GM12891 (cell line): ENCODE data around the gene ARHGAP24.
"Not testable (repeated sequence)": the region's sequence is repeated elsewhere in the genome, so short reads cannot be mapped to it uniquely, and the experiment has no call there.

Experiments
- DNase-seq: peaks from one replicate; pipeline ENCODE4 v3.0.0; 2011; ENCODE audit warnings: low spot score; ENCODE audit not compliant: insufficient read length
- FAIRE-seq: peaks from 2 replicates; lab custom pipeline; 2011; peaks lifted over from hg19 to GRCh38; lab: Jason Lieb, UNC
- PAX5 ChIP-seq: IDR thresholded peaks from 2 replicates; pipeline ENCODE4 v1.6.1; 2011; ENCODE audit warnings: low read length, moderate library complexity, mild to moderate bottlenecking; ENCODE audit not compliant: insufficient read depth, severe bottlenecking
- POLR2A ChIP-seq: IDR thresholded peaks from 2 replicates; pipeline ENCODE4 v1.6.1; 2011; ENCODE audit warnings: low read depth, low read length, control low read depth
- POLR2AphosphoS5 ChIP-seq: IDR thresholded peaks from 2 replicates; pipeline ENCODE4 v1.6.1; 2011; ENCODE audit warnings: low read depth, low read length, control low read depth
- POU2F2 ChIP-seq: IDR thresholded peaks from 2 replicates; pipeline ENCODE4 v1.6.1; 2011; ENCODE audit warnings: low read depth, mild to moderate bottlenecking, control low read depth, low read length, moderate library complexity
- SPI1 ChIP-seq: IDR thresholded peaks from 2 replicates; pipeline ENCODE4 v1.6.1; 2011; ENCODE audit warnings: low read depth, low read length, control low read depth
- TAF1 ChIP-seq: IDR thresholded peaks from 2 replicates; pipeline ENCODE4 v1.6.1; 2011; ENCODE audit warnings: low read depth, low read length, control low read depth

Gene ARHGAP24

GRCh38 chr4:86019906-86020305 is 545.0 kb downstream of the ARHGAP24 start:
- TF ChIP-seq SPI1 (no peak), PAX5 (no peak), TAF1 (no peak), POU2F2 (no peak), POLR2AphosphoS5 (no peak), POLR2A (no peak)

DNA sequence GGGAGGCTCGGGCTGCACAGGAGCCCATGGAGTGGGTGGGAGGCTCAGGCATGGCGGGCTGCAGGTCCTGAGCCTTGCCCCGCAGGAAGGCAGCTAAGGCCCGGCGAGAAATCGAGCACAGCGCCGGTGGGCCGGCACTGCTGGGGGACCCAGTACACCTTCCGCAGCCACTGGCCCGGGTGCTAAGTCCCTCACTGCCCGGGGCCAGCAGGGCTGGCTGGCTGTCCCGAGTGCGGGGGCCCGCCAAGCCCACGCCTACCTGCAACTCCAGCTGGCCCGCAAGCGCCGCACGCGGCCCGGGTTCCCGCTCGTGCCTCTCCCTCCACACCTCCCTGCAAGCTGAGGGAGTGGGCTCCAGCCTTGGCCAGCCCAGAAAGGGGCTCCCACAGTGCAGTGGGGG is 546.7 kb downstream of the ARHGAP24 start:
- not testable (repeated sequence) for FAIRE-seq, DNase-seq

More at GRCh38 chr4:86019906-86020305, 545.0 kb downstream of the ARHGAP24 start:
- DNase-seq: no peak
- FAIRE-seq: no peak

DNA sequence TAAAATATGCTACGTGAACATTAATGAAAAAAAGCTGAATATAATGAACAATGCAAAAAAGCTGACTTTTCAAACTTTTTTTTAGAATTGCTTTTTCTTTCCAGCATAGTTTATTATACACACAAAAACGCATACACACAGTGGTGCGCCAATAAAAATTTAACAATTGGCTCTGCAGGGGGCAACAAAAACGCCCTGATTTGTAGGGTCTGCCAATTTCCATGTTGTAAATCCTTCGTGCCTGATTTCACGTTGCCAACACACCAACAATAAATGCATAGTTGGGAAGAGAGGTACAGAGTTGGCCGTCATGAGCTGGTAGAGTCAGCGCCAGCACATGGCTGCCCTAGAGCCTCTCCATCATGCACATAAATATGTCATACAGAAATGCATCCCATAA is 551.8 kb downstream of the ARHGAP24 start:
- TF ChIP-seq POLR2A: no peak
- no peak for TF ChIP-seq TAF1
- no peak for TF ChIP-seq SPI1
- no peak for TF ChIP-seq POU2F2
- TF ChIP-seq POLR2AphosphoS5: no peak
- no peak for TF ChIP-seq PAX5
- DNase-seq (no peak), FAIRE-seq (no peak)

DNA sequence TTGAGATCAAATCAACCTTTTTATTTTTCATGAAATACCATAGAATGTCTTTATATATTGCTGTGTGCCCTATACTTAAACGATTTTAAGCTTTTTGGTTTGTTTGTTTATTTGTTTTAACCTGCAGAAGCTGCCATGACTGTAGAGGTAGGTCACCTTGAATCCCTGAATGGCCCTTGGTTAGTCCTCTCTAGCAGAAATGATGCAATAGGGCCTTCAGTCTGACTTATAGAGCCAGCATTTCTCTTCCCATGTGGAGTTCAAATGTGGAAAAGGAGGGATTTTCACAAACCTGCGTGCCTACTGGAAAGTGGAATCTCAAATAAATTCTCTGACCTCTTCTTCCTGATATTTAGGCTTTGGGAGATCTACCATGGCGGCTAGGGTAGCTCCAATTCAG is 557.0 kb downstream of the ARHGAP24 start:
- FAIRE-seq: no peak
- no peak for TF ChIP-seq SPI1
- TF ChIP-seq POLR2A: no peak
- no peak for TF ChIP-seq POU2F2
- no peak for TF ChIP-seq TAF1
- TF ChIP-seq POLR2AphosphoS5: no peak
- no peak for TF ChIP-seq PAX5
- DNase-seq: no peak

DNA sequence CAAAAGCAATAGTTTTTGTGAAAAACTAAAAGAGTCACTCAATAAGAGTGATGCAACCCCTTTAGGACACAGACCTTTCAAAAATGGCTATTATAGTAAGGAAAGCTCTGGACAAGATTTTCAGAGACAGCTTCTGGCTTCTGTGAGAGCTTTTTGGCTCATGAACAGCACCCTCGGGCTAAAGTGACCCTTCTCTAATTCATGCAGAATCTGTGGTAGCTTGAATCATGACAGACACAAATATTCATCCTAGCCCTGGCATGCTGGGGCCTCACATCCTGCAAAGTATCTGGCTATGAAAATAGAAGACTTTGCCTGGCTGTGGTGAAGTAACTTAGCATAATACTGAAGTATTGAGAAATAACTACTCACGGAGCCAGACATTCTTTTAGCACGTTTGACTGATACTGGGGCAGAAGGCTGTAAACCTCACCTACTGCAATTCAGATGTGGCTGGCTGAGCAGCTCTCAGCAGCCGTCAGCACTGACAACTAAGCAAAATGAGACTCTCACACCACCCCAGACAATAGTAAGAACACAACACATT is 557.6 kb downstream of the ARHGAP24 start:
- DNase-seq (no peak), FAIRE-seq (no peak)
- TF ChIP-seq TAF1: no peak
- TF ChIP-seq POLR2AphosphoS5: no peak
- no peak for TF ChIP-seq POLR2A
- TF ChIP-seq POU2F2: no peak
- TF ChIP-seq SPI1: no peak
- no peak for TF ChIP-seq PAX5

GRCh38 chr4:86033171-86033570 is 558.2 kb downstream of the ARHGAP24 start:
- no peak for DNase-seq
- no peak for FAIRE-seq
- TF ChIP-seq POLR2AphosphoS5 (no peak), POLR2A (no peak), SPI1 (no peak), TAF1 (no peak), POU2F2 (no peak)

DNA sequence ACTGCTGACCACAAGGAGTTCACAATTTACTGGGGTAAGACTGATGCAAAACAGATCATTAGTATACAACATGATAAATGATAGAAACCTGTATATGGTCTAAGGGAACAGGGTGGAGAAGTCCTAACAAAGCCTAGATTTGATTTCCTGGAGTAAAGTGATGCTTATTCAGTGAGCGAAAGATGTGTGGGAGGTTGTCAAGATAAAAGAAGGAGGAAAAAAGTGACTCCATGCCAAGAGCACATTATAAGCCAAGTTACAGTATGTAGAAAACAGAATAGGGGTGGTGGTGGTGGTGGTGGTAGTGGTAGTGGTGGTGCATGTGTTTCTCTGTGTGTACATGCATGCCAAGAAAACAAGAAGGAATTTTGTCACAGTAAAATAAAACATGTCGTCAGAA is 559.7 kb downstream of the ARHGAP24 start:
- TF ChIP-seq SPI1: no peak
- TF ChIP-seq POLR2AphosphoS5: no peak
- TF ChIP-seq POU2F2: no peak
- TF ChIP-seq PAX5: no peak
- no peak for TF ChIP-seq POLR2A
- TF ChIP-seq TAF1: no peak
- FAIRE-seq (no peak), DNase-seq (no peak)

- DNase-seq (no peak), FAIRE-seq (no peak)
- no peak for TF ChIP-seq PAX5
- no peak for TF ChIP-seq POU2F2
- TF ChIP-seq SPI1: peak; percentile 40; the same call in 1 of the 2 replicates
These were observed 560.7 kb downstream of the ARHGAP24 start for GRCh38 chr4:86035688-86036087.

DNA sequence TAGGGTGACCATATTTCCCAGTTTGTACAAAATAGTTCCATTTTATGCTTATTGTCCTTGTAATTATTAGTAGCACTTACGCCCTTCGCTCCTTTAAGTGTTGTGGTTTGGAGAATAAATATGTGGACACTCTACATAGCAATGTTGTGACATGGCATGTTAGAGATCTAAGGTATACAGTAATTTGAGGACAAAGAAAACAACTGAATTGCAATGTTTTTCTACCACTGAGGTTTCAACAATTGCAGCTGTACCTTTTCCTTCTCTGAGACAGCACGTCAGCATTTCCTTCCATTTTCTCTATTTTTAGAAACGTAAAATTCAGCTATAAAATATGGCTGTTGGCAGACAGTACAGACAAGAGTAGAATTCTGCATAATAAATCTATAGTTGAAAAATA is 561.8 kb downstream of the ARHGAP24 start:
- FAIRE-seq: no peak
- TF ChIP-seq POU2F2 (no peak), SPI1 (no peak), PAX5 (no peak), TAF1 (no peak), POLR2A (no peak)

DNA sequence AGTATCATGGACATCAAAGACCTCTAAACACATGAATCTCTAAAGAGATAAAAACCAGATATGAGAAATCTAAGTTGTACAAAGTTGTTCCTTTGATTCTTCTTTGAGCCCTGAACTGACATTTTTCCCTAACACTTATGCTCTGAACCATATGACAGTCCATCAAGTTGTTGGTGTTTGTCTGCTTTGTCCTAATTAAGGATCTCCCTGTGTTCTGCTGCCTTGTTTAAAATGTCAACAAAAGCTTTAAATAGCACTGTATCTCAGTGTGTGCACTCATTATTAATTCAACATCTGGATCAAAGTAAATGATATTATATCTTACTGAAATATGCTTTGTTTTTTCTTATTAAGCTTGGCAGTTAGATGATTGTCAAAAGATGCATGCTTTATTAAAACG is 563.1 kb downstream of the ARHGAP24 start:
- no peak for TF ChIP-seq TAF1
- TF ChIP-seq POLR2A: no peak
- no peak for TF ChIP-seq PAX5
- no peak for TF ChIP-seq SPI1
- TF ChIP-seq POU2F2: no peak
- DNase-seq: no peak
- no peak for FAIRE-seq

More for the DNA sequence above, 561.8 kb downstream of the ARHGAP24 start:
- DNase-seq: no peak
